ENCODE data around the gene BOLL. TPM values are rescaled to one million over a fixed set of nuclear protein-coding genes. Genes with fewer than 3 reads are reported as not detected.

BOLL gene
- total RNA-seq, 1 experiment from 2014 or later = not detected

- H3K4ac ChIP-seq (ENCODE audit: low read depth, low read length) = no peak overlapping the region
- H3K27me3 Mint-ChIP-seq (ENCODE audit: low read depth) = no peaks in the 10 kb centered on the region
- no peak overlapping the region for H3K56ac ChIP-seq (ENCODE audit: insufficient read length, low read depth, low read length)
- H3K79me1 ChIP-seq (ENCODE audit: insufficient read depth, low read depth, low read length, poor library complexity, severe bottlenecking) = no peaks in the 10 kb centered on the region
- H4K8ac ChIP-seq (replicated peaks; ENCODE audit: insufficient read length, low read depth, low read length) = no peak overlapping the region
- no peak overlapping the region for H4K91ac ChIP-seq (ENCODE audit: insufficient read length, low read depth, low read length)
- H3K79me2 ChIP-seq (ENCODE audit: insufficient read depth, low read length) = no peaks in the 10 kb centered on the region
- no peak overlapping the region for H2BK12ac ChIP-seq (ENCODE audit: insufficient read length, low read depth, low read length)
- no peak for DNase-seq
- no peak overlapping the region for H2BK15ac ChIP-seq (ENCODE audit: low read depth, low read length)
- no peak overlapping the region for H3K27ac Mint-ChIP-seq
- no peaks in the 10 kb centered on the region for H3K27me3 ChIP-seq (ENCODE audit: insufficient read depth, low read length)
- H3T11ph ChIP-seq (ENCODE audit: low read length) = no peak overlapping the region
- H3K9me3 ChIP-seq (ENCODE audit: control insufficient read depth, low read depth, low read length) = no peaks in the 10 kb centered on the region
- no peak overlapping the region for H3K23ac ChIP-seq (ENCODE audit: insufficient read length, low read depth, low read length)
- H2AK5ac ChIP-seq (ENCODE audit: insufficient read length, low read length) = no peak overlapping the region
- H4K5ac ChIP-seq (ENCODE audit: insufficient read length, low read depth, low read length) = no peak overlapping the region
- no peak overlapping the region for H2BK120ac ChIP-seq (ENCODE audit: low read depth, low read length, poor library complexity, severe bottlenecking)
- no peak overlapping the region for H3K18ac ChIP-seq (ENCODE audit: insufficient read length, low read depth, low read length)
- no peak overlapping the region for H2BK5ac ChIP-seq (ENCODE audit: insufficient read length, low read length)
- WGBS (ENCODE audit: extremely low coverage, insufficient read length, low lambda C conversion rate) = no CpG with 5 or more reads among the region's 2 CpGs
- H3K36me3 Mint-ChIP-seq (ENCODE audit: insufficient read depth in 1 of 3, low read depth in 3 of 3) = no peaks in the 10 kb centered on the region
- H3K14ac ChIP-seq (ENCODE audit: insufficient read depth, low read length) = no peak overlapping the region
- no peak for TF ChIP-seq CTCF (conservative IDR thresholded peaks at IDR 0.05)
- no peaks in the 10 kb centered on the region for H3K23me2 ChIP-seq (ENCODE audit: insufficient read length, low read depth, low read length, poor library complexity, severe bottlenecking)
- no peak overlapping the region for H3K4me2 ChIP-seq (ENCODE audit: insufficient read depth, insufficient read length, low read length)
- H3K4me1 Mint-ChIP-seq = peaks cover 0 to 6% of the 10 kb centered on the region in 2 experiments; a peak in 3 of 4 replicates
- H3K27ac ChIP-seq (ENCODE audit: insufficient read length, low read depth, low read length) = no peak overlapping the region
- H3K4me1 ChIP-seq (ENCODE audit: insufficient read depth, low read length) = no peaks in the 10 kb centered on the region
- no peak overlapping the region for H3K9ac ChIP-seq (ENCODE audit: extremely low read depth, insufficient read length, low read length)
- H3K9me3 Mint-ChIP-seq = no peaks in the 10 kb centered on the region; a peak in 1 of 5 replicates
- H3K4me3 Mint-ChIP-seq = no peak overlapping the region
- H2AFZ ChIP-seq (ENCODE audit: low read length) = no peak overlapping the region
- no peaks in the 10 kb centered on the region for H4K20me1 ChIP-seq (ENCODE audit: control insufficient read depth, insufficient read depth, insufficient read length)
- no peak overlapping the region for H2BK20ac ChIP-seq (ENCODE audit: low read depth, low read length, poor library complexity, severe bottlenecking)
Observed at GRCh38 chr2:197827618-197828017, 42.5 kb upstream of the BOLL start.

Measured in H9 (cell line).